Testis (tissue), 2 donors: ENCODE data around the gene HID1.

ENCODE experiments used
- POLR2A ChIP-seq: fragments of 450-650 bp; IDR thresholded peaks from one replicate; pipeline ENCODE4 v1.6.1; 2017; ENCODE audit warnings: antibody characterized with exemption, mild to moderate bottlenecking, moderate library complexity
- TF ChIP-seq, protein P1 (sequence below), 3 experiments: fragments of 450-650 bp in 2 of 3; fragments of 200-600 bp in 1 of 3; sonication (generic) in 1 of 3; IDR thresholded peaks; one replicate each; pipeline ENCODE4 v1.5.1; 2016 to 2019; ENCODE audit warnings: antibody characterized with exemption in 3 of 3, mild to moderate bottlenecking in 2 of 3, moderate library complexity in 1 of 3

DNA sequence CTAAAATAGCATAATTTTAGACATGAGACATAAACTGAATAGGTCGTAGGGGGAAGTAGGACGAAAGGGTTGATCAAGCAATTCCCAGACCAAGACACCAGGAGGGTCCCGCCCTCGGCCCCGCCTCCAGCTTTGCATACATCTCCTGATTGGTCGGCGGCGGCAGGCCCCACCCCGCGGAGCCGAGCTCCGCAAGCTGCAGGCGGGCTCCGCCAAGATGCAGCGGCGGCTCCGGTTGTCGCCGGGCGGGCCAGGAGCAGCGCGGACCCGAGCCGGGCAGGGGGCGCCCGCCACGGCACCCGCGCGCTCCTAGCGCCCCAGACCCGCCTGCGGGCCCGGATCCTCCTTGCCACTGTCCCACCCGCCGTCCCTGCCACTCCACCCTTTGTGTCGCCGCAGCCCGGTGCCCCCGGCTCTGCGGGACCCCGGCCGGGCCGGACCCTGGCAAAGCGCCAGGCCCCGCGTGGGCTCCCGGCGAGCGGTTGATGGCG is 14.9 kb upstream of the HID1 start, which contains the start of gene CDR2L:
- TF ChIP-seq, protein P1, sequence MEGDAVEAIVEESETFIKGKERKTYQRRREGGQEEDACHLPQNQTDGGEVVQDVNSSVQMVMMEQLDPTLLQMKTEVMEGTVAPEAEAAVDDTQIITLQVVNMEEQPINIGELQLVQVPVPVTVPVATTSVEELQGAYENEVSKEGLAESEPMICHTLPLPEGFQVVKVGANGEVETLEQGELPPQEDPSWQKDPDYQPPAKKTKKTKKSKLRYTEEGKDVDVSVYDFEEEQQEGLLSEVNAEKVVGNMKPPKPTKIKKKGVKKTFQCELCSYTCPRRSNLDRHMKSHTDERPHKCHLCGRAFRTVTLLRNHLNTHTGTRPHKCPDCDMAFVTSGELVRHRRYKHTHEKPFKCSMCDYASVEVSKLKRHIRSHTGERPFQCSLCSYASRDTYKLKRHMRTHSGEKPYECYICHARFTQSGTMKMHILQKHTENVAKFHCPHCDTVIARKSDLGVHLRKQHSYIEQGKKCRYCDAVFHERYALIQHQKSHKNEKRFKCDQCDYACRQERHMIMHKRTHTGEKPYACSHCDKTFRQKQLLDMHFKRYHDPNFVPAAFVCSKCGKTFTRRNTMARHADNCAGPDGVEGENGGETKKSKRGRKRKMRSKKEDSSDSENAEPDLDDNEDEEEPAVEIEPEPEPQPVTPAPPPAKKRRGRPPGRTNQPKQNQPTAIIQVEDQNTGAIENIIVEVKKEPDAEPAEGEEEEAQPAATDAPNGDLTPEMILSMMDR (IDR thresholded peaks at IDR 0.05): peak in 1 of 3 experiments; percentile 8
- peak; percentile 54 for TF ChIP-seq POLR2A
